WERI-Rb-1 (cell line): ENCODE data around the gene ALKBH3.

Source experiments
- DNase-seq: peaks from one replicate; pipeline ENCODE4 v3.0.0-alpha.2; 2020
- H3K27ac ChIP-seq: fragments of 250-450 bp; sonication (Bioruptor Pico); 2 replicates; pipeline ENCODE4 v1.5.1; 2020; ENCODE audit warnings: mild to moderate bottlenecking, moderate library complexity
- H3K27me3 ChIP-seq: fragments of 250-450 bp; sonication (Bioruptor Pico); 2 replicates; pipeline ENCODE4 v1.5.1; 2021; ENCODE audit warnings: mild to moderate bottlenecking, low read depth, moderate library complexity; ENCODE audit not compliant: insufficient read depth, severe bottlenecking
- H3K36me3 ChIP-seq: fragments of 250-450 bp; sonication (Bioruptor Pico); 2 replicates; pipeline ENCODE4 v1.5.1; 2020; ENCODE audit warnings: mild to moderate bottlenecking, moderate library complexity
- H3K4me3 ChIP-seq: 2 replicates; pipeline ENCODE4 v1.5.1; 2011; ENCODE audit warnings: low read depth, mild to moderate bottlenecking, control low read depth, low read length
- H3K9me3 ChIP-seq: fragments of 250-450 bp; sonication (Bioruptor Pico); 2 replicates; pipeline ENCODE4 v1.5.1; 2021; ENCODE audit warnings: mild to moderate bottlenecking, moderate library complexity; ENCODE audit not compliant: severe bottlenecking
- TF ChIP-seq, protein P1 (sequence below): IDR thresholded peaks from 2 replicates; pipeline ENCODE4 v1.5.1; 2011; ENCODE audit warnings: low read depth, mild to moderate bottlenecking, control low read depth, inconsistent platforms, low read length

The ALKBH3 gene

DNA sequence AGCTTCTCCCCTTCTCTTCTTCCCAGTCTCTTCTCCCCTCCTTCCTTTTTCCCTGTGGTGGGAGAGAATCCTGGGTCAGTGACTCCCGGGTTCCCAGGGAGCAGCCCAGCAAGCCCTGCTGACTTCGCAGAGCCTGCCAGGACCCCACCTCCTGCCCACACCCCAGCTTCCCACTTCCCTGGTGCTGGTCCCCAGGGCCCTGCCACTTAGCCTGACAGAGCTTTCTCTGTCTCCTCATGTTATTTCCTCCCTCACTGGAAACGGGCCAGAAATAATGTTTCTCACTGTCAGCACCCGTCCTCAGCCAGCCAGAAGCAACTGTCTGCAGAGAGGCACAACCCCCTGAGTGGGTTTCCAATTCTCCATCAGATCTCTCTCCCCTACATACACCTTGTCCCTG lies 88.9 kb downstream of the ALKBH3 start:
- Histone ChIP-seq H3K4me3 (no peak overlapping the region), H3K27ac (no peak overlapping the region), H3K9me3 (peaks cover under 1% of the 10 kb centered on the region), H3K27me3 (no peaks in the 10 kb centered on the region), H3K36me3 (no peaks in the 10 kb centered on the region)
- TF ChIP-seq, protein P1, sequence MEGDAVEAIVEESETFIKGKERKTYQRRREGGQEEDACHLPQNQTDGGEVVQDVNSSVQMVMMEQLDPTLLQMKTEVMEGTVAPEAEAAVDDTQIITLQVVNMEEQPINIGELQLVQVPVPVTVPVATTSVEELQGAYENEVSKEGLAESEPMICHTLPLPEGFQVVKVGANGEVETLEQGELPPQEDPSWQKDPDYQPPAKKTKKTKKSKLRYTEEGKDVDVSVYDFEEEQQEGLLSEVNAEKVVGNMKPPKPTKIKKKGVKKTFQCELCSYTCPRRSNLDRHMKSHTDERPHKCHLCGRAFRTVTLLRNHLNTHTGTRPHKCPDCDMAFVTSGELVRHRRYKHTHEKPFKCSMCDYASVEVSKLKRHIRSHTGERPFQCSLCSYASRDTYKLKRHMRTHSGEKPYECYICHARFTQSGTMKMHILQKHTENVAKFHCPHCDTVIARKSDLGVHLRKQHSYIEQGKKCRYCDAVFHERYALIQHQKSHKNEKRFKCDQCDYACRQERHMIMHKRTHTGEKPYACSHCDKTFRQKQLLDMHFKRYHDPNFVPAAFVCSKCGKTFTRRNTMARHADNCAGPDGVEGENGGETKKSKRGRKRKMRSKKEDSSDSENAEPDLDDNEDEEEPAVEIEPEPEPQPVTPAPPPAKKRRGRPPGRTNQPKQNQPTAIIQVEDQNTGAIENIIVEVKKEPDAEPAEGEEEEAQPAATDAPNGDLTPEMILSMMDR: no peak
- no peak for DNase-seq
